BJ (cell line): ENCODE measurements around the gene SUGCT. TPM values are rescaled to one million over a fixed set of nuclear protein-coding genes. Genes with fewer than 3 reads are reported as not detected.

Source experiments
- CTCF ChIA-PET: fragments of 350-600 bp; formaldehyde crosslinking; extraction: SDS; loops from one replicate; lab custom pipeline; 2021; ENCODE audit warnings: antibody characterized with exemption, inconsistent platforms; lab: Yijun Ruan, JAX
- POLR2A ChIA-PET: fragments of 300-600 bp; sonication (Branson Sonifier 250); formaldehyde crosslinking; extraction: SDS; loops from one replicate; lab custom pipeline; 2021; ENCODE audit warnings: antibody characterized with exemption; lab: Charles Lee
- DNase-seq: peaks from one replicate; pipeline ENCODE4 v3.0.0-alpha.2; 2011; ENCODE audit warnings: low read depth
- H3K27me3 ChIP-seq: 2 replicates; pipeline ENCODE4 v1.6.0; 2011; ENCODE audit warnings: low read length; ENCODE audit not compliant: control insufficient read depth, insufficient read depth
- H3K36me3 ChIP-seq: 2 replicates; pipeline ENCODE4 v1.5.1; 2011; ENCODE audit warnings: low read length; ENCODE audit not compliant: control insufficient read depth, insufficient read depth
- H3K4me3 ChIP-seq: 2 replicates; pipeline ENCODE4 v1.5.1; 2011; ENCODE audit warnings: low read depth, mild to moderate bottlenecking, control low read depth, low read length
- CTCF ChIP-seq: IDR thresholded peaks from 2 replicates; pipeline ENCODE4 v1.5.1; 2011; ENCODE audit warnings: low read depth, mild to moderate bottlenecking, control low read depth, inconsistent platforms, low read length, moderate library complexity; ENCODE audit not compliant: insufficient read depth
- polyA plus RNA-seq: library from polyadenylated mRNA; depleted of rRNA; stranded (reverse); fragments of >200 nt; gene quantifications from 2 replicates; pipeline ENCODE4 v1.2.3, GENCODE V29; 2011

SUGCT gene
- polyA plus RNA-seq, 1 experiment = 10.6 TPM

- no peaks in the 10 kb centered on the region for H3K36me3 ChIP-seq
- no peak for DNase-seq
- no peaks in the 10 kb centered on the region for H3K27me3 ChIP-seq
- POLR2A ChIA-PET = no interaction called here
- no peak overlapping the region for H3K4me3 ChIP-seq
- CTCF ChIA-PET = interaction anchor here (1.2 kb wide), 2 partner anchors 25 to 194 kb away, joined by 3 to 4 read pairs; no protein-coding TSS in a partner anchor
- TF ChIP-seq CTCF = no peak
Observed at GRCh38 chr7:40570223-40570622, 435.4 kb downstream of the SUGCT start.

GRCh38 chr7:40571796-40572195 is 437.0 kb downstream of the SUGCT start:
- ChIA-PET CTCF (interaction anchor here (0.7 to 1.6 kb wide), 2 partner anchors 27 to 29 kb away, joined by 4 to 7 read pairs; no protein-coding TSS in a partner anchor), POLR2A (no interaction called here)
- TF ChIP-seq CTCF = no peak
- peak; percentile 97 for DNase-seq
- Histone ChIP-seq H3K27me3 (no peaks in the 10 kb centered on the region), H3K4me3 (no peak overlapping the region), H3K36me3 (no peaks in the 10 kb centered on the region)

- Histone ChIP-seq H3K27me3 (no peaks in the 10 kb centered on the region), H3K36me3 (no peaks in the 10 kb centered on the region), H3K4me3 (no peak overlapping the region)
- no peak for TF ChIP-seq CTCF
- DNase-seq = no peak
- ChIA-PET POLR2A (no interaction called here), CTCF (interaction anchor here (0.6 to 1.9 kb wide), 3 partner anchors 9 to 340 kb away, joined by 3 to 5 read pairs (median 3); no protein-coding TSS in a partner anchor)
Observed at GRCh38 chr7:40572810-40573465, 438.1 kb downstream of the SUGCT start.

GRCh38 chr7:40579401-40579800 is 444.6 kb downstream of the SUGCT start:
- ChIA-PET CTCF (interaction anchor here (1.0 kb wide), 1 partner anchor 39 kb away, joined by 3 read pairs; no protein-coding TSS in a partner anchor), POLR2A (no interaction called here)
- no peak overlapping the region for H3K4me3 ChIP-seq
- H3K36me3 ChIP-seq = no peaks in the 10 kb centered on the region
- H3K27me3 ChIP-seq = no peaks in the 10 kb centered on the region
- TF ChIP-seq CTCF = no peak
- no peak for DNase-seq

- ChIA-PET CTCF (no interaction called here), POLR2A (no interaction called here)
- H3K27me3 ChIP-seq = no peaks in the 10 kb centered on the region
- H3K36me3 ChIP-seq = no peaks in the 10 kb centered on the region
- DNase-seq = no peak
- no peak for TF ChIP-seq CTCF
- no peak overlapping the region for H3K4me3 ChIP-seq
Observed at GRCh38 chr7:40580776-40581175, 446.0 kb downstream of the SUGCT start.
